Cardiac muscle cell (in vitro differentiated cells and primary cell): ENCODE results near the gene ALKBH3. TPM values are rescaled to one million over a fixed set of nuclear protein-coding genes. Genes with fewer than 3 reads are reported as not detected.

Experiments
- DNase-seq, 2 donors: peaks; one replicate each; pipeline versions ENCODE4 v3.0.0 to v3.0.0-alpha.2; 2010 to 2017; ENCODE audit warnings: low read depth in 1 of 2, low spot score in 1 of 2
- H3K27ac ChIP-seq: fragments of 200-600 bp; sonication (generic); 2 replicates; pipeline ENCODE4 v1.5.1; 2016
- H3K27me3 ChIP-seq: fragments of 200-600 bp; sonication (generic); 2 replicates; pipeline ENCODE4 v1.6.0; 2016; ENCODE audit warnings: control low read depth
- H3K36me3 ChIP-seq: fragments of 200-600 bp; sonication (generic); 2 replicates; pipeline ENCODE4 v1.5.1; 2016; ENCODE audit warnings: control low read depth
- H3K4me1 ChIP-seq: fragments of 200-600 bp; sonication (generic); 2 replicates; pipeline ENCODE4 v1.8.1; 2017; ENCODE audit warnings: low read depth, mild to moderate bottlenecking, mixed run types
- H3K4me3 ChIP-seq: fragments of 200-600 bp; sonication (generic); 2 replicates; pipeline ENCODE4 v1.5.1; 2016; ENCODE audit warnings: mild to moderate bottlenecking
- H3K9me3 ChIP-seq: fragments of 200-600 bp; sonication (generic); 2 replicates; pipeline ENCODE4 v1.5.1; 2017; ENCODE audit warnings: low read depth, mild to moderate bottlenecking, control low read depth
- polyA plus RNA-seq: library from polyadenylated mRNA; unstranded; fragments of >200 nt; fragmentation: Nextera tagmentation; extraction: Ambion mirVana; gene quantifications from 2 replicates; pipeline ENCODE4 v1.2.1, GENCODE V29; 2016
- total RNA-seq: library from RNA; depleted of rRNA; stranded (reverse); fragments of >200 nt; gene quantifications from 2 replicates; pipeline ENCODE4 v1.2.3, GENCODE V29; 2016
- TF ChIP-seq, protein P1 (sequence below): IDR thresholded peaks from 2 replicates; pipeline ENCODE4 v1.5.1; 2012; ENCODE audit warnings: low read depth, mild to moderate bottlenecking, low read length

Gene ALKBH3
- total and polyA plus RNA-seq, 2 experiments from 2014 or later, result 25.0 to 26.4 TPM

DNA sequence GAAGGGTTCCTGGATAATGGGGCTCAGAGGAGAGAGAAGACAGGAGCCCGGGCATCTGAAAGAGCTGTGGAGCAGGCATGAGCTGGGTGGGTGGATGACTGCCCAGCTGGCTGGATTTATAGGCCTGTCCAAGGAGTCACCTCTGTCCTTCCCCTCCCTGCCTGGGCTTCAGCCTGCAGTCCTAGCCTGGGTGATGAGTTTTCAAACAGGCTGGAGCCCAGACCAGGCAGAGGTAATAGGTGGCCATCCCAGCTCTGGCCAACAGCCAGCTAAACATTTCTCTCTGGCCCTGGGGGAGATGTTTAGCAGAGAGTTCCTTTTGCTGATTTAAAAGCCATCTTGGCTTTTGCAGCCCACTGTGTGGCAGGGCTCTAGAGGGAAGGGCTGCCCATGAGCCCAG, 67.2 kb downstream of the ALKBH3 start:
- no peaks in the 10 kb centered on the region for H3K9me3 ChIP-seq

DNA sequence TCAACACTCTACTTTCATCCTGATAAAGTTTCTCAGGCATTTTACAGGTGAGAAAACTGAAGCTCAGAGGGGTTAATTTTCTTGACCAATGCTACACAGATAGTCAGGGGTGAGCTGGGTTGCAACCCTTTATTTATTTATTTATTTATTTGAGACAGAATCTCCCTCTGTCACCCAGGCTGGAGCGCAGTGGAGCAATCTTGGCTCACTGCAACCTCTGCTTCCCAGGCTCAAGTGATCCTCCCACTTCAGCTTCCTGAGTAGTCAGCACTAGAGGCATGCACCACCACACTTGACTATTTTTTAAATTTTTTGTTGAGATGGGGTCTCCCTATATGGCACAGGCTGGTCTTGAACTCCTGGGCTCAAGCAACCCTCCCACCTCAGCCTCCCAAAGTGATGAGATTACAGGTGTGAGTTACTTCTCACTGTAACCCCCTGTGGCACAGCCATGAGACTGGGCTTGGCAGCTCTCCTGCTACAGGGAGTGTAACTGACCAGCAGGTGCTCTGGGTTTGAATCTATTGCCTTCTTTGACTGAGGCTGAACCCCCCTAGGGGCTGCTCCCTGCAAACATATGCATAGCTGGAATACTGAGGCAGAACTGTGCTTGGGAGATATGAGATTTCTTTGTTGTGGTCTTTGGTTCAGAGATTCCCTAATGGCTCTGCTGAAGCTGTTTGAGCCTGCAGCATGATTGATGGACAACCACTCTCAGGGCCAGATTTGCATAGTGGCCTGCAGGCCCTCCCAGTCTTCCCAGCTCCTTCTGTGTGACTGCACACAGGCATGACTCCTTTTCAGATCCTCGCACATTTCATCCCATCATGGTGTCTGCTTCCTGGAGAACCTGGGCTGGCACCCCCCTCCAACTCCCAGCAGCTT, 68.0 kb downstream of the ALKBH3 start:
- H3K27me3 ChIP-seq, result peaks cover 16% of the 10 kb centered on the region
- no peaks in the 10 kb centered on the region for H3K4me1 ChIP-seq
- H3K27ac ChIP-seq, result no peak overlapping the region
- no peaks in the 10 kb centered on the region for H3K9me3 ChIP-seq
- no peak for DNase-seq
- TF ChIP-seq, protein P1, sequence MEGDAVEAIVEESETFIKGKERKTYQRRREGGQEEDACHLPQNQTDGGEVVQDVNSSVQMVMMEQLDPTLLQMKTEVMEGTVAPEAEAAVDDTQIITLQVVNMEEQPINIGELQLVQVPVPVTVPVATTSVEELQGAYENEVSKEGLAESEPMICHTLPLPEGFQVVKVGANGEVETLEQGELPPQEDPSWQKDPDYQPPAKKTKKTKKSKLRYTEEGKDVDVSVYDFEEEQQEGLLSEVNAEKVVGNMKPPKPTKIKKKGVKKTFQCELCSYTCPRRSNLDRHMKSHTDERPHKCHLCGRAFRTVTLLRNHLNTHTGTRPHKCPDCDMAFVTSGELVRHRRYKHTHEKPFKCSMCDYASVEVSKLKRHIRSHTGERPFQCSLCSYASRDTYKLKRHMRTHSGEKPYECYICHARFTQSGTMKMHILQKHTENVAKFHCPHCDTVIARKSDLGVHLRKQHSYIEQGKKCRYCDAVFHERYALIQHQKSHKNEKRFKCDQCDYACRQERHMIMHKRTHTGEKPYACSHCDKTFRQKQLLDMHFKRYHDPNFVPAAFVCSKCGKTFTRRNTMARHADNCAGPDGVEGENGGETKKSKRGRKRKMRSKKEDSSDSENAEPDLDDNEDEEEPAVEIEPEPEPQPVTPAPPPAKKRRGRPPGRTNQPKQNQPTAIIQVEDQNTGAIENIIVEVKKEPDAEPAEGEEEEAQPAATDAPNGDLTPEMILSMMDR, result no peak
- H3K4me3 ChIP-seq, result no peak overlapping the region
- H3K36me3 ChIP-seq, result no peaks in the 10 kb centered on the region

More for the DNA sequence above, 67.2 kb downstream of the ALKBH3 start:
- no peak for DNase-seq
- Histone ChIP-seq H3K27me3 (peaks cover 19% of the 10 kb centered on the region), H3K4me1 (no peaks in the 10 kb centered on the region), H3K36me3 (no peaks in the 10 kb centered on the region), H3K4me3 (no peak overlapping the region), H3K27ac (no peak overlapping the region)
- TF ChIP-seq, protein P1, result no peak

DNA sequence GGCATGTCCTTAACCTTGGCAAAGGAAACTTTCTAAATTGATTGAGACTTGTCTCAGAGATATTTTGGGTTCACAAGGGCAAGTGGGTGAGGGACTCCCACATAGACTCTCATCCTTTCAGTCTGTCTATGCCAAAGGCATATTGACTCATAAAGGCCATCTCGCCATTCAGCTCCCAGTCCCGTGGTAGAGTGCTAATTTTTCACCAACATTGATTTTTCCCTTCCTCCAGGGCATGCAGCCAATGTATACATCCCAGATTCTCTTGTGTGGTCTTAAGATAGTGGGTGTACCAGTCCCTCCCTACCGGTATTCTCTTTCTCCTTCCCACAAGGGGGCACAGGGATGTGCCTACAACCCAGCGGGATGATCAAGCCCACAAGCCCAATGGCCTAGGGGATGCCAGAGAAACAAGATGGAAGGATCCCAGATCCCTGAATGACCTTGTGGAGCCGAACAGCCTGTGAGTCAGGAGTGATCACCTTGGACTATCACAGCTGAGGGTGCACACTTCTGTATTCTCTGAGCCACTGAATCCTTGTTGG, 69.8 kb downstream of the ALKBH3 start:
- no peaks in the 10 kb centered on the region for H3K36me3 ChIP-seq
- no peaks in the 10 kb centered on the region for H3K27me3 ChIP-seq
- no peak overlapping the region for H3K4me3 ChIP-seq
- no peaks in the 10 kb centered on the region for H3K9me3 ChIP-seq
- no peak overlapping the region for H3K27ac ChIP-seq
- no peak for DNase-seq
- TF ChIP-seq, protein P1, result no peak
- no peaks in the 10 kb centered on the region for H3K4me1 ChIP-seq

DNA sequence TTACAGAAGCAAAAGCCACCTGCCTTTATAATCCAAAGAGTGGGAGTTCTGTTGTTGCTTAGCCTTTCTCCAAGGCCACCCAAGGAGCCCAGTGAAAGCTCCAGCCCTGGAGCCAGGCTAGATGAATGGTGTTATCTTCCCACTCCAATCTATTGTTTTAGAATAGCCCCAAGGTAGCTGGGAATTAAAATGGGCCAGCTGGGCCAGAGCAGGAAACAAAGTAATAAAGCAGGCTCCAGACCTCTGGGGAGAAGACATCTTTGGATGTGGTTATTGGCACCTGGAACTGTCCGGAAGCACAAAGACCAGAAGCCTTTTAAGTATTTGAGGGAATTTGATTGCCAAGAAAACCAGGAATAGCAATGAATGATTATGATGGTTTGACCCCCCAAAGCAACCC, 70.6 kb downstream of the ALKBH3 start:
- Histone ChIP-seq H3K27me3 (no peaks in the 10 kb centered on the region), H3K27ac (no peak overlapping the region), H3K4me1 (no peaks in the 10 kb centered on the region), H3K36me3 (no peaks in the 10 kb centered on the region), H3K9me3 (no peaks in the 10 kb centered on the region), H3K4me3 (no peak overlapping the region)
- TF ChIP-seq, protein P1, result no peak
- no peak for DNase-seq

DNA sequence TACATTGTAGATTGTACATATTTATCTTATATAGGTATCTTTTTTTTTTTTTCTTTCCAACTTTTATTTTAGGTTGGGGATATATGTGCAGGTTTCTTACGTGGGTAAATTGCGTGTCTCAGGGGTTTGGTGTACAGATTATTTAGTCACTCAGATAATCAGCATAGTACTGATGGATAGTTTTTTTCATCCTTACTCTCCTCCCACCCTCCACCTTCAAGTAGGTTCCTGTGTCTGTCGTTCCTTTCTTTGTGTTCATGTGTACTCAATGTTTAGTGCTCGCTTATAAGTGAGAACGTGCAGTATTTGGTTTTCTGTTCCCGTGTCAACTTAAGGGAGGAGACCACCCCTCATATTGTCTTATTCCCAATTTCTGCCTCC, 71.4 kb downstream of the ALKBH3 start:
- Histone ChIP-seq H3K9me3 (no peaks in the 10 kb centered on the region), H3K36me3 (no peaks in the 10 kb centered on the region), H3K4me1 (no peaks in the 10 kb centered on the region), H3K27ac (no peak overlapping the region), H3K4me3 (no peak overlapping the region), H3K27me3 (no peaks in the 10 kb centered on the region)
- no peak for DNase-seq
- TF ChIP-seq, protein P1, result no peak
